GM20000 (cell line): ENCODE results near the gene LAMB3.
"Not testable (repeated sequence)": the region's sequence is repeated elsewhere in the genome, so short reads cannot be mapped to it uniquely, and the experiment has no call there.

Source experiments
- DNase-seq: peaks from one replicate; pipeline ENCODE4 v3.0.0; 2012; ENCODE audit warnings: low spot score
- CTCF ChIP-seq: IDR thresholded peaks from 2 replicates; pipeline ENCODE4 v1.5.1; 2012; ENCODE audit warnings: mild to moderate bottlenecking, control low read depth; ENCODE audit errors: extremely low read depth, missing control alignments

The LAMB3 gene

GRCh38 chr1:209652121-209652735 lies at the start of gene LAMB3:
TSS of gene LAMB3 (minus strand) at chr1:209652425. CDS start at chr1:209650944, 1,481 bp downstream.
- DNase-seq, result no peak
- no peak for TF ChIP-seq CTCF

- DNase-seq, result not testable (repeated sequence)
These were observed 48.5 kb upstream of the LAMB3 start for GRCh38 chr1:209700686-209701085.

GRCh38 chr1:209697126-209697525 lies 44.9 kb upstream of the LAMB3 start:
- DNase-seq, result no peak

GRCh38 chr1:209696673-209697072 lies 44.4 kb upstream of the LAMB3 start:
- no peak for TF ChIP-seq CTCF
- no peak for DNase-seq

More at GRCh38 chr1:209697126-209697525, 44.9 kb upstream of the LAMB3 start:
- no peak for TF ChIP-seq CTCF

- TF ChIP-seq CTCF, result peak; percentile 63
- DNase-seq, result peak; percentile 71
These were observed 40.7 kb upstream of the LAMB3 start for GRCh38 chr1:209692745-209693504.

- TF ChIP-seq CTCF, result no peak
- no peak for DNase-seq
These were observed 40.1 kb upstream of the LAMB3 start for GRCh38 chr1:209692296-209692695.

- DNase-seq, result no peak
- TF ChIP-seq CTCF, result no peak
These were observed 39.0 kb upstream of the LAMB3 start for GRCh38 chr1:209691237-209691636.
